Type B pancreatic cell (in vitro differentiated cells): ENCODE measurements around the gene PHACTR1. TPM values are rescaled to one million over a fixed set of nuclear protein-coding genes. Genes with fewer than 3 reads are reported as not detected.

Experiments used
- DNase-seq: peaks from one replicate; pipeline ENCODE4 v3.0.0; 2021; ENCODE audit warnings: mixed read lengths; ENCODE audit not compliant: unreplicated experiment; ENCODE audit errors: extremely low spot score
- H3K27ac Mint-ChIP-seq: 2 replicates; pipeline ENCODE4 v1.8.0; 2021; ENCODE audit warnings: mild to moderate bottlenecking, mixed read lengths
- H3K27me3 Mint-ChIP-seq: 2 replicates; pipeline ENCODE4 v1.8.0; 2021; ENCODE audit warnings: mixed read lengths
- H3K36me3 Mint-ChIP-seq: 2 replicates; pipeline ENCODE4 v1.8.0; 2021; ENCODE audit warnings: mixed read lengths
- H3K4me1 Mint-ChIP-seq: one replicate; pipeline ENCODE4 v1.8.0; 2021; ENCODE audit warnings: mixed read lengths; ENCODE audit not compliant: unreplicated experiment
- H3K4me3 Mint-ChIP-seq: 2 replicates; pipeline ENCODE4 v1.8.0; 2021; ENCODE audit warnings: mild to moderate bottlenecking, mixed read lengths
- H3K9me3 Mint-ChIP-seq: 2 replicates; pipeline ENCODE4 v1.8.0; 2021; ENCODE audit warnings: mixed read lengths
- CTCF ChIP-seq: fragments of 200-600 bp; sonication (generic); conservative IDR thresholded peaks from 2 replicates; pipeline ENCODE4 v1.5.0; 2021; ENCODE audit warnings: antibody characterized with exemption, mild to moderate bottlenecking
- total RNA-seq: library from RNA; stranded (reverse); gene quantifications from 2 replicates; pipeline ENCODE4 v1.2.1, GENCODE V29; 2021; ENCODE audit warnings: low replicate concordance

The PHACTR1 gene
- total RNA-seq, 1 donor from 2014 or later, result 12.3 TPM

GRCh38 chr6:13328875-13329183 is 612.3 kb downstream of the PHACTR1 start:
- H3K4me1 Mint-ChIP-seq, result peaks cover 23% of the 10 kb centered on the region
- no peak for TF ChIP-seq CTCF
- H3K27ac Mint-ChIP-seq, result peak overlapping the region; percentile 93
- peaks cover 10% of the 10 kb centered on the region for H3K36me3 Mint-ChIP-seq
- H3K9me3 Mint-ChIP-seq, result no peaks in the 10 kb centered on the region
- no peaks in the 10 kb centered on the region for H3K27me3 Mint-ChIP-seq
- H3K4me3 Mint-ChIP-seq, result peak overlapping the region; percentile 96
- DNase-seq, result no peak

- Mint-ChIP-seq H3K9me3 (no peaks in the 10 kb centered on the region), H3K4me3 (peak overlapping the region; percentile 44), H3K27ac (peak overlapping the region; percentile 37), H3K4me1 (peaks cover 24% of the 10 kb centered on the region), H3K36me3 (no peaks in the 10 kb centered on the region), H3K27me3 (no peaks in the 10 kb centered on the region)
- TF ChIP-seq CTCF, result peak; percentile 74
- DNase-seq, result no peak
Observed at GRCh38 chr6:13331516-13332348, 615.2 kb downstream of the PHACTR1 start.

- DNase-seq, result no peak
Observed at GRCh38 chr6:13332349-13332706, 615.8 kb downstream of the PHACTR1 start.

GRCh38 chr6:13334953-13335352 is 618.4 kb downstream of the PHACTR1 start:
- Mint-ChIP-seq H3K27ac (no peak overlapping the region), H3K4me1 (peaks cover 13% of the 10 kb centered on the region), H3K27me3 (no peaks in the 10 kb centered on the region), H3K36me3 (no peaks in the 10 kb centered on the region), H3K4me3 (no peak overlapping the region), H3K9me3 (no peaks in the 10 kb centered on the region)
- DNase-seq, result no peak
- TF ChIP-seq CTCF, result no peak

More at GRCh38 chr6:13332349-13332706, 615.8 kb downstream of the PHACTR1 start:
- H3K27ac Mint-ChIP-seq, result no peak overlapping the region
- peaks cover 21% of the 10 kb centered on the region for H3K4me1 Mint-ChIP-seq
- H3K4me3 Mint-ChIP-seq, result no peak overlapping the region
- H3K27me3 Mint-ChIP-seq, result no peaks in the 10 kb centered on the region
- no peaks in the 10 kb centered on the region for H3K9me3 Mint-ChIP-seq
- no peak for TF ChIP-seq CTCF
- H3K36me3 Mint-ChIP-seq, result no peaks in the 10 kb centered on the region

- Mint-ChIP-seq H3K4me3 (no peak overlapping the region), H3K4me1 (peaks cover 11% of the 10 kb centered on the region), H3K27ac (no peak overlapping the region), H3K36me3 (no peaks in the 10 kb centered on the region), H3K27me3 (no peaks in the 10 kb centered on the region), H3K9me3 (no peaks in the 10 kb centered on the region)
- peak; percentile 88 for DNase-seq
- peak; percentile 93 for TF ChIP-seq CTCF
Observed at GRCh38 chr6:13336553-13336952, 620.0 kb downstream of the PHACTR1 start.
